Activated CD4-positive, alpha-beta T cell treated with anti-CD3 and anti-CD28 coated beads for 24 hours (primary cell): ENCODE results near the gene CDC6.

ENCODE experiments used
- DNase-seq, 2 donors: peaks; one replicate each; pipeline ENCODE4 v3.0.0-alpha.2; 2020; ENCODE audit warnings: low read depth in 2 of 2

CDC6 gene

GRCh38 chr17:40311575-40311974 is 23.9 kb downstream of the CDC6 start:
- DNase-seq: no peak

- DNase-seq: no peak
Observed at GRCh38 chr17:40312131-40312731, 24.6 kb downstream of the CDC6 start.

GRCh38 chr17:40312893-40313667 is 25.4 kb downstream of the CDC6 start:
- no peak for DNase-seq

GRCh38 chr17:40313668-40314583 is 26.2 kb downstream of the CDC6 start:
- no peak for DNase-seq

GRCh38 chr17:40314584-40314956 is 26.9 kb downstream of the CDC6 start:
- peak; percentile 64 to 71 for DNase-seq

GRCh38 chr17:40315206-40315605 is 27.5 kb downstream of the CDC6 start:
- no peak for DNase-seq

- no peak for DNase-seq
Observed at GRCh38 chr17:40315678-40316570, 28.2 kb downstream of the CDC6 start.

GRCh38 chr17:40316571-40317344 is 29.1 kb downstream of the CDC6 start:
- no peak for DNase-seq

GRCh38 chr17:40317345-40317873 is 29.7 kb downstream of the CDC6 start:
- no peak for DNase-seq

GRCh38 chr17:40317880-40318829 is 30.5 kb downstream of the CDC6 start:
- peak; percentile 84 to 86 for DNase-seq

GRCh38 chr17:40318830-40319391 is 31.2 kb downstream of the CDC6 start:
- no peak for DNase-seq

- peak in 1 of 2 donors; percentile 57 for DNase-seq
Observed at GRCh38 chr17:40319651-40320540, 32.2 kb downstream of the CDC6 start.

GRCh38 chr17:40320756-40321523 is 33.3 kb downstream of the CDC6 start:
- DNase-seq: no peak

- DNase-seq: no peak
Observed at GRCh38 chr17:40321524-40321929, 33.8 kb downstream of the CDC6 start.

GRCh38 chr17:40321961-40322357 is 34.3 kb downstream of the CDC6 start:
- DNase-seq: no peak

GRCh38 chr17:40322358-40323315 is 35.0 kb downstream of the CDC6 start:
- DNase-seq: peak; percentile 56 to 63
